ENCODE measurements around the gene FOXJ1.

FOXJ1 gene

GRCh38 chr17:76161619-76162266 lies 20.7 kb upstream of the FOXJ1 start:
- H3K9ac ChIP-seq (ENCODE audit: low read depth, low read length, poor library complexity, severe bottlenecking) = no peak overlapping the region

GRCh38 chr17:76160896-76161528 lies 20.0 kb upstream of the FOXJ1 start:
- Histone ChIP-seq H2AFZ (ENCODE audit: low read length) (no peak overlapping the region; the same call in 1 of the 2 replicates), H3K36me3 (ENCODE audit: insufficient read depth, low read length) (no peaks in the 10 kb centered on the region), H3K27me3 (ENCODE audit: insufficient read depth, low read length, poor library complexity, severe bottlenecking) (no peaks in the 10 kb centered on the region), H3K9ac (ENCODE audit: low read depth, low read length, poor library complexity, severe bottlenecking) (no peak overlapping the region), H3K4me3 (ENCODE audit: low read length, poor library complexity, severe bottlenecking) (no peak overlapping the region), H3K79me2 (ENCODE audit: insufficient read depth, low read length) (no peaks in the 10 kb centered on the region), H3F3A (ENCODE audit: low read depth) (no peaks in the 10 kb centered on the region), H3K9me2 (replicated peaks; ENCODE audit: low read depth, low read length) (no peaks in the 10 kb centered on the region), H4K20me1 (ENCODE audit: insufficient read depth, low read length, poor library complexity, severe bottlenecking) (no peaks in the 10 kb centered on the region), H3K9me3 (ENCODE audit: insufficient read depth, low read depth, low read length) (no peaks in the 10 kb centered on the region), H3K4me1 (ENCODE audit: insufficient read depth, low read length, poor library complexity, severe bottlenecking) (no peaks in the 10 kb centered on the region), H3K4me2 (ENCODE audit: low read depth, low read length, poor library complexity, severe bottlenecking) (no peak overlapping the region)
- TF ChIP-seq CTCF (conservative IDR thresholded peaks at IDR 0.05; ENCODE audit: low read length) = no peak
- no peak for TF ChIP-seq EZH2phosphoT487 (IDR thresholded peaks at IDR 0.05; ENCODE audit: borderline replicate concordance)

More at GRCh38 chr17:76161619-76162266, 20.7 kb upstream of the FOXJ1 start:
- H3K4me2 ChIP-seq (ENCODE audit: low read depth, low read length, poor library complexity, severe bottlenecking) = no peak overlapping the region
- no peaks in the 10 kb centered on the region for H3F3A ChIP-seq (ENCODE audit: low read depth)
- H3K4me1 ChIP-seq (ENCODE audit: insufficient read depth, low read length, poor library complexity, severe bottlenecking) = no peaks in the 10 kb centered on the region
- H3K79me2 ChIP-seq (ENCODE audit: insufficient read depth, low read length) = no peaks in the 10 kb centered on the region
- H4K20me1 ChIP-seq (ENCODE audit: insufficient read depth, low read length, poor library complexity, severe bottlenecking) = no peaks in the 10 kb centered on the region
- H3K9me3 ChIP-seq (ENCODE audit: insufficient read depth, low read depth, low read length) = no peaks in the 10 kb centered on the region
- H3K9me2 ChIP-seq (replicated peaks; ENCODE audit: low read depth, low read length) = no peaks in the 10 kb centered on the region
- H2AFZ ChIP-seq (ENCODE audit: low read length) = no peak overlapping the region
- H3K4me3 ChIP-seq (ENCODE audit: low read length, poor library complexity, severe bottlenecking) = no peak overlapping the region
- no peaks in the 10 kb centered on the region for H3K36me3 ChIP-seq (ENCODE audit: insufficient read depth, low read length)
- TF ChIP-seq EZH2phosphoT487 (IDR thresholded peaks at IDR 0.05; ENCODE audit: borderline replicate concordance) = no peak
- no peak for TF ChIP-seq CTCF (conservative IDR thresholded peaks at IDR 0.05; ENCODE audit: low read length)
- H3K27me3 ChIP-seq (ENCODE audit: insufficient read depth, low read length, poor library complexity, severe bottlenecking) = no peaks in the 10 kb centered on the region

GRCh38 chr17:76159157-76159556 lies 18.1 kb upstream of the FOXJ1 start:
- Histone ChIP-seq H3K4me1 (ENCODE audit: insufficient read depth, low read length, poor library complexity, severe bottlenecking) (no peaks in the 10 kb centered on the region), H3K9ac (ENCODE audit: low read depth, low read length, poor library complexity, severe bottlenecking) (no peak overlapping the region), H3K79me2 (ENCODE audit: insufficient read depth, low read length) (no peaks in the 10 kb centered on the region), H3K4me2 (ENCODE audit: low read depth, low read length, poor library complexity, severe bottlenecking) (no peak overlapping the region), H3K4me3 (ENCODE audit: low read length, poor library complexity, severe bottlenecking) (no peak overlapping the region), H3F3A (ENCODE audit: low read depth) (no peaks in the 10 kb centered on the region), H4K20me1 (ENCODE audit: insufficient read depth, low read length, poor library complexity, severe bottlenecking) (no peaks in the 10 kb centered on the region), H3K9me2 (replicated peaks; ENCODE audit: low read depth, low read length) (no peaks in the 10 kb centered on the region), H2AFZ (ENCODE audit: low read length) (no peak overlapping the region), H3K9me3 (ENCODE audit: insufficient read depth, low read depth, low read length) (no peaks in the 10 kb centered on the region), H3K36me3 (ENCODE audit: insufficient read depth, low read length) (no peaks in the 10 kb centered on the region), H3K27me3 (ENCODE audit: insufficient read depth, low read length, poor library complexity, severe bottlenecking) (no peaks in the 10 kb centered on the region)
- no peak for TF ChIP-seq EZH2phosphoT487 (IDR thresholded peaks at IDR 0.05; ENCODE audit: borderline replicate concordance)
- no peak for TF ChIP-seq CTCF (conservative IDR thresholded peaks at IDR 0.05; ENCODE audit: low read length)
